ENCODE measurements around the gene PLET1.

DNA sequence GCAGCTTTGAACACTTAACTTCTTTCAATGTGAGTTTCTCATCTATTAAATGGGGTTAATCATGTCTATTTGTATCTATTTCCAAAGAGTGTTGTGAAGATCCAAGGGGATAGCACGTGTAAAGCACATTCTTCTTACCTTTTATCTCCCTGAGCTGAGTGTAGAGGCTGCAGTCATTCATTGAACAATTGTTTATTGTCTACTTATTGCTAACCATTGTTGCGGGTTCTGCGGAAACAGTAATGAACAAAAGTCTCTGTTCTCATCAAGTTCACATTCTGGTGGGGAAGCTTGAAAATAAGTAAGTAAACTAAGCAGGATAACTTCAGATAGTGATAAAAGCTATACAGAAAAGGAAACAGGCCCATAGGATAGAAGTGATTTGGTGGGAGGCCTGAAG lies 27.4 kb upstream of the PLET1 start:
- TF ChIP-seq TAF1 (IDR thresholded peaks at IDR 0.05; ENCODE audit: borderline replicate concordance, low read depth, low read length) (no peak), POLR2A (IDR thresholded peaks at IDR 0.05; ENCODE audit: low read depth, low read length) (no peak)

Data from GM12892 (cell line).